ENCODE measurements around the gene AGBL4.
"Not testable (repeated sequence)": the region's sequence is repeated elsewhere in the genome, so short reads cannot be mapped to it uniquely, and the experiment has no call there.

The AGBL4 gene

GRCh38 chr1:49435291-49435690, 588.5 kb downstream of the AGBL4 start:
- DNase-seq (ENCODE audit: low read depth in 2 of 2), result no peak

- DNase-seq (ENCODE audit: low read depth in 2 of 2), result no peak
Measured at GRCh38 chr1:49424782-49425181, 599.0 kb downstream of the AGBL4 start.

GRCh38 chr1:49416758-49417157, 607.0 kb downstream of the AGBL4 start:
- no peak for DNase-seq (ENCODE audit: low read depth in 2 of 2)

- DNase-seq (ENCODE audit: low read depth in 2 of 2), result no peak
Measured at GRCh38 chr1:49408346-49408745, 615.4 kb downstream of the AGBL4 start.

GRCh38 chr1:49397086-49397485, 626.7 kb downstream of the AGBL4 start:
- no peak for DNase-seq (ENCODE audit: low read depth in 2 of 2)

- DNase-seq (ENCODE audit: low read depth in 2 of 2), result no peak
Measured at GRCh38 chr1:49394200-49394599, 629.6 kb downstream of the AGBL4 start.

- DNase-seq (ENCODE audit: low read depth in 2 of 2), result no peak
Measured at GRCh38 chr1:49389699-49390098, 634.1 kb downstream of the AGBL4 start.

GRCh38 chr1:49364676-49365075, 659.1 kb downstream of the AGBL4 start:
- no peak for DNase-seq (ENCODE audit: low read depth in 2 of 2)

GRCh38 chr1:49363628-49364027, 660.1 kb downstream of the AGBL4 start:
- DNase-seq (ENCODE audit: low read depth in 2 of 2), result no peak

- no peak for DNase-seq (ENCODE audit: low read depth in 2 of 2)
Measured at GRCh38 chr1:49358036-49358435, 665.7 kb downstream of the AGBL4 start.

- no peak for DNase-seq (ENCODE audit: low read depth in 2 of 2)
Measured at GRCh38 chr1:49356594-49356993, 667.2 kb downstream of the AGBL4 start.

GRCh38 chr1:49351768-49352167, 672.0 kb downstream of the AGBL4 start:
- DNase-seq (ENCODE audit: low read depth in 2 of 2), result no peak

GRCh38 chr1:49346767-49347349, 676.9 kb downstream of the AGBL4 start:
- no peak for DNase-seq (ENCODE audit: low read depth in 2 of 2)

- DNase-seq (ENCODE audit: low read depth in 2 of 2), result no peak
Measured at GRCh38 chr1:49340576-49340975, 683.2 kb downstream of the AGBL4 start.

GRCh38 chr1:49339043-49339442, 684.7 kb downstream of the AGBL4 start:
- DNase-seq (ENCODE audit: low read depth in 2 of 2), result no peak

- DNase-seq (ENCODE audit: low read depth in 2 of 2), result no peak
Measured at GRCh38 chr1:49337251-49337650, 686.5 kb downstream of the AGBL4 start.

GRCh38 chr1:49333906-49334305, 689.8 kb downstream of the AGBL4 start:
- DNase-seq (ENCODE audit: low read depth in 2 of 2), result no peak

GRCh38 chr1:49331066-49331852, 692.5 kb downstream of the AGBL4 start:
- DNase-seq (ENCODE audit: low read depth in 2 of 2), result no peak

GRCh38 chr1:49323925-49324540, 699.7 kb downstream of the AGBL4 start:
- DNase-seq (ENCODE audit: low read depth in 2 of 2), result no peak

- not testable (repeated sequence) for DNase-seq (ENCODE audit: low read depth in 2 of 2)
Measured at GRCh38 chr1:49320493-49320892, 703.3 kb downstream of the AGBL4 start.

- no peak for DNase-seq (ENCODE audit: low read depth in 2 of 2)
Measured at GRCh38 chr1:49319426-49319963, 704.3 kb downstream of the AGBL4 start.

- DNase-seq (ENCODE audit: low read depth in 2 of 2), result no peak
Measured at GRCh38 chr1:49318218-49318617, 705.5 kb downstream of the AGBL4 start.

- DNase-seq (ENCODE audit: low read depth in 2 of 2), result no peak
Measured at GRCh38 chr1:49307457-49307856, 716.3 kb downstream of the AGBL4 start.
